ENCODE results near the gene CATSPERE. TPM values are rescaled to one million over a fixed set of nuclear protein-coding genes. Genes with fewer than 3 reads are reported as not detected.

The CATSPERE gene
- total and polyA plus RNA-seq, 7 experiments from 2014 or later: 0.24 to 2.2 (median 1.0) TPM

GRCh38 chr1:244626709-244627108, 165.6 kb downstream of the CATSPERE start:
- no peaks in the 10 kb centered on the region for H3K36me3 ChIP-seq (ENCODE audit: control insufficient read depth in 2 of 3, insufficient read depth in 3 of 3, low read length in 3 of 3)
- CTCF ChIA-PET: no interaction called here
- Mint-ChIP-seq H3K27me3 (peaks cover 4 to 10% (median 4%) of the 10 kb centered on the region in 5 donors), H3K4me3 (no peak overlapping the region), H3K27ac (no peak overlapping the region), H3K36me3 (peaks cover 0 to 9% (median 0%) of the 10 kb centered on the region in 5 donors), H3K9me3 (peaks cover 0 to 3% (median 0%) of the 10 kb centered on the region in 11 donors), H3K4me1 (peaks cover 0 to 2% (median 0%) of the 10 kb centered on the region in 7 donors)
- no peaks in the 10 kb centered on the region for H3K9me3 ChIP-seq (ENCODE audit: control insufficient read depth in 2 of 3, low read length in 3 of 3)
- no peak overlapping the region for H3K4me3 ChIP-seq (ENCODE audit: low read length)
- ATAC-seq (no peak), DNase-seq (no peak)
- H3K4me1 ChIP-seq (ENCODE audit: control insufficient read depth in 2 of 2, insufficient read depth in 2 of 2, low read length in 2 of 2): no peaks in the 10 kb centered on the region
- no peaks in the 10 kb centered on the region for H3K27me3 ChIP-seq (ENCODE audit: control insufficient read depth in 2 of 2, insufficient read depth in 2 of 2, low read length in 2 of 2)
- POLR2A ChIA-PET: no interaction called here
- H3K27ac ChIP-seq (ENCODE audit: low read depth, low read length): no peak overlapping the region
- intact Hi-C loops (cut with micrococcal nuclease): no loop called here

DNA sequence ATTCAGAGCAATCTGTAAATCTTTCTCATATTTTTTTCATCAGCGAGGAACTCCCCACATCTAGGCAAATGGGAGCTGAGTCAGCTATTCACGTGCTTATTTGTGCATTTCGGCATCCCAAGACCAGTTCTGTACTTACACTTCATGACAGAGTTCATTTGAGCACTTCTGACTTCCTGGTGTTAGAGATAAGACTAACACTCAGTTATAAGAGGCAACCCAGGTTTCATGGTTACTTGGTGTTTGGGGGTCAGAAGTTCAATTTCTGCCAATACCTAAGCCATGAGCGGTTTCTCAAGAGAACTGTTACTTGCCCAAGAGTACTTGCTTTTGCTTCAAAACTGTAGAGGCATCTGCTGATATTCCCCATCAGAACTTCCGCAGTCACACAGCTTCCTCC, 167.7 kb downstream of the CATSPERE start:
- intact Hi-C loops (cut with micrococcal nuclease): no loop called here
- ChIA-PET CTCF (no interaction called here), POLR2A (no interaction called here)
- Mint-ChIP-seq H3K4me1 (peaks cover 0 to 2% (median 0%) of the 10 kb centered on the region in 7 donors), H3K9me3 (peaks cover 0 to 3% (median 0%) of the 10 kb centered on the region in 11 donors), H3K27me3 (peaks cover 4 to 11% (median 6%) of the 10 kb centered on the region in 5 donors), H3K36me3 (peaks cover 0 to 10% (median 0%) of the 10 kb centered on the region in 5 donors), H3K27ac (no peak overlapping the region), H3K4me3 (no peak overlapping the region)
- H3K27me3 ChIP-seq (ENCODE audit: control insufficient read depth in 2 of 2, insufficient read depth in 2 of 2, low read length in 2 of 2): no peaks in the 10 kb centered on the region
- H3K9me3 ChIP-seq (ENCODE audit: control insufficient read depth in 2 of 3, low read length in 3 of 3): no peaks in the 10 kb centered on the region
- no peak overlapping the region for H3K27ac ChIP-seq (ENCODE audit: low read depth, low read length)
- no peaks in the 10 kb centered on the region for H3K36me3 ChIP-seq (ENCODE audit: control insufficient read depth in 2 of 3, insufficient read depth in 3 of 3, low read length in 3 of 3)
- DNase-seq (no peak), ATAC-seq (no peak)
- no peak overlapping the region for H3K4me3 ChIP-seq (ENCODE audit: low read length)
- H3K4me1 ChIP-seq (ENCODE audit: control insufficient read depth in 2 of 2, insufficient read depth in 2 of 2, low read length in 2 of 2): no peaks in the 10 kb centered on the region

GRCh38 chr1:244633140-244633539, 172.1 kb downstream of the CATSPERE start:
- intact Hi-C loops (cut with micrococcal nuclease): no loop called here

GRCh38 chr1:244634546-244634945, 173.5 kb downstream of the CATSPERE start:
- no peak overlapping the region for H3K27ac Mint-ChIP-seq
- ATAC-seq: no peak
- Histone ChIP-seq H3K4me3 (ENCODE audit: low read length) (no peak overlapping the region), H3K27ac (ENCODE audit: low read depth, low read length) (no peak overlapping the region), H3K36me3 (ENCODE audit: control insufficient read depth in 2 of 3, insufficient read depth in 3 of 3, low read length in 3 of 3) (no peaks in the 10 kb centered on the region), H3K4me1 (ENCODE audit: control insufficient read depth in 2 of 2, insufficient read depth in 2 of 2, low read length in 2 of 2) (no peaks in the 10 kb centered on the region), H3K9me3 (ENCODE audit: control insufficient read depth in 2 of 3, low read length in 3 of 3) (no peaks in the 10 kb centered on the region), H3K27me3 (ENCODE audit: control insufficient read depth in 2 of 2, insufficient read depth in 2 of 2, low read length in 2 of 2) (no peaks in the 10 kb centered on the region)
- no peak overlapping the region for H3K4me3 Mint-ChIP-seq
- ChIA-PET CTCF (no interaction called here), POLR2A (no interaction called here)
- peaks cover 0 to 5% (median 0%) of the 10 kb centered on the region in 5 donors for H3K36me3 Mint-ChIP-seq
- peaks cover 0 to 3% (median 0%) of the 10 kb centered on the region in 11 donors for H3K9me3 Mint-ChIP-seq
- DNase-seq: no peak
- peaks cover 0 to 11% (median 6%) of the 10 kb centered on the region in 5 donors for H3K27me3 Mint-ChIP-seq
- H3K4me1 Mint-ChIP-seq: no peaks in the 10 kb centered on the region
- intact Hi-C loops (cut with micrococcal nuclease): no loop called here

More at GRCh38 chr1:244633140-244633539, 172.1 kb downstream of the CATSPERE start:
- H3K4me3 Mint-ChIP-seq: no peak overlapping the region
- ATAC-seq (no peak), DNase-seq (no peak)
- H3K27me3 Mint-ChIP-seq: peaks cover 0 to 11% (median 6%) of the 10 kb centered on the region in 5 donors
- Histone ChIP-seq H3K9me3 (ENCODE audit: control insufficient read depth in 2 of 3, low read length in 3 of 3) (no peaks in the 10 kb centered on the region), H3K36me3 (ENCODE audit: control insufficient read depth in 2 of 3, insufficient read depth in 3 of 3, low read length in 3 of 3) (no peaks in the 10 kb centered on the region), H3K27me3 (ENCODE audit: control insufficient read depth in 2 of 2, insufficient read depth in 2 of 2, low read length in 2 of 2) (no peaks in the 10 kb centered on the region), H3K4me1 (ENCODE audit: control insufficient read depth in 2 of 2, insufficient read depth in 2 of 2, low read length in 2 of 2) (no peaks in the 10 kb centered on the region), H3K4me3 (ENCODE audit: low read length) (no peak overlapping the region), H3K27ac (ENCODE audit: low read depth, low read length) (no peak overlapping the region)
- ChIA-PET POLR2A (no interaction called here), CTCF (no interaction called here)
- H3K9me3 Mint-ChIP-seq: peaks cover 0 to 3% (median 0%) of the 10 kb centered on the region in 11 donors
- H3K36me3 Mint-ChIP-seq: peaks cover 0 to 5% (median 0%) of the 10 kb centered on the region in 5 donors
- H3K27ac Mint-ChIP-seq: no peak overlapping the region
- H3K4me1 Mint-ChIP-seq: no peaks in the 10 kb centered on the region

GRCh38 chr1:244636488-244637259, 175.6 kb downstream of the CATSPERE start:
- Mint-ChIP-seq H3K27ac (no peak overlapping the region), H3K27me3 (peaks cover 2 to 10% (median 4%) of the 10 kb centered on the region in 5 donors), H3K36me3 (peaks cover 0 to 2% (median 0%) of the 10 kb centered on the region in 5 donors), H3K4me1 (no peaks in the 10 kb centered on the region), H3K9me3 (peaks cover 0 to under 1% (median 0%) of the 10 kb centered on the region in 11 donors), H3K4me3 (no peak overlapping the region)
- Histone ChIP-seq H3K27me3 (ENCODE audit: control insufficient read depth in 2 of 2, insufficient read depth in 2 of 2, low read length in 2 of 2) (peaks cover 0 to 2% of the 10 kb centered on the region in 2 donors), H3K4me1 (ENCODE audit: control insufficient read depth in 2 of 2, insufficient read depth in 2 of 2, low read length in 2 of 2) (no peaks in the 10 kb centered on the region), H3K4me3 (ENCODE audit: low read length) (no peak overlapping the region), H3K9me3 (ENCODE audit: control insufficient read depth in 2 of 3, low read length in 3 of 3) (no peaks in the 10 kb centered on the region), H3K36me3 (ENCODE audit: control insufficient read depth in 2 of 3, insufficient read depth in 3 of 3, low read length in 3 of 3) (no peaks in the 10 kb centered on the region), H3K27ac (ENCODE audit: low read depth, low read length) (no peak overlapping the region)
- ATAC-seq (no peak), DNase-seq (no peak)
- intact Hi-C loops (cut with micrococcal nuclease): no loop called here
- POLR2A ChIA-PET: no interaction called here
- CTCF ChIA-PET: interaction anchor here (0.5 kb wide), 1 partner anchor 28 kb away, joined by 3 read pairs; no protein-coding TSS in a partner anchor

DNA sequence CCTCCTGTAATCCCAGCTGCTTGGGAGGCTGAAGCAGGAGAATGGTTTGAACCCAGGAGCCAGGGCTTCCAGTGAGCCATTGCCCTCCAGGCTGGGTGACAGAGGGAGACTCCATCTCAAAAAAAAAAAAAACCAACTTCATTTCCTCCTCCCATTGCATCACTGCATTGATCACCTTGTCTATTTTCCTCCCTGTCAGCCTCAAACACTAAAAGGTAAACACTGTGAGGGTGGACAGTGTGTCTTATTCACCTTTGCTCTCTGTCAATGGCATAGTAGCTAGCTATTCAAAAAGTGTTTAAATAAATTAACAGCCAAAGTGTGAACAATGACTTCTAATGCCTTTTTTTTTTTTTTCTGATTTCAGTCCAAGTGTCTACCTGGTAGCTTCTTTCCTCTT, 178.5 kb downstream of the CATSPERE start:
- ChIA-PET CTCF (no interaction called here), POLR2A (no interaction called here)
- Mint-ChIP-seq H3K36me3 (no peaks in the 10 kb centered on the region), H3K27me3 (peaks cover 0 to 10% (median 6%) of the 10 kb centered on the region in 5 donors), H3K4me3 (no peak overlapping the region), H3K9me3 (no peaks in the 10 kb centered on the region), H3K27ac (no peak overlapping the region), H3K4me1 (no peaks in the 10 kb centered on the region)
- no peak overlapping the region for H3K4me3 ChIP-seq (ENCODE audit: low read length)
- H3K27ac ChIP-seq (ENCODE audit: low read depth, low read length): no peak overlapping the region
- H3K4me1 ChIP-seq (ENCODE audit: control insufficient read depth in 2 of 2, insufficient read depth in 2 of 2, low read length in 2 of 2): no peaks in the 10 kb centered on the region
- peaks cover 0 to 3% of the 10 kb centered on the region in 2 donors for H3K27me3 ChIP-seq (ENCODE audit: control insufficient read depth in 2 of 2, insufficient read depth in 2 of 2, low read length in 2 of 2)
- ATAC-seq (no peak), DNase-seq (no peak)
- H3K9me3 ChIP-seq (ENCODE audit: control insufficient read depth in 2 of 3, low read length in 3 of 3): no peaks in the 10 kb centered on the region
- intact Hi-C loops (cut with micrococcal nuclease): no loop called here
- H3K36me3 ChIP-seq (ENCODE audit: control insufficient read depth in 2 of 3, insufficient read depth in 3 of 3, low read length in 3 of 3): no peaks in the 10 kb centered on the region

GRCh38 chr1:244640917-244641316, 179.8 kb downstream of the CATSPERE start:
- no peaks in the 10 kb centered on the region for H3K36me3 ChIP-seq (ENCODE audit: control insufficient read depth in 2 of 3, insufficient read depth in 3 of 3, low read length in 3 of 3)
- Mint-ChIP-seq H3K27ac (no peak overlapping the region), H3K9me3 (no peaks in the 10 kb centered on the region), H3K4me1 (no peaks in the 10 kb centered on the region), H3K36me3 (no peaks in the 10 kb centered on the region), H3K4me3 (no peak overlapping the region), H3K27me3 (peaks cover 0 to 10% (median 6%) of the 10 kb centered on the region in 5 donors)
- no peak overlapping the region for H3K27ac ChIP-seq (ENCODE audit: low read depth, low read length)
- peaks cover 0 to 3% of the 10 kb centered on the region in 2 donors for H3K27me3 ChIP-seq (ENCODE audit: control insufficient read depth in 2 of 2, insufficient read depth in 2 of 2, low read length in 2 of 2)
- no peak overlapping the region for H3K4me3 ChIP-seq (ENCODE audit: low read length)
- CTCF ChIA-PET: no interaction called here
- intact Hi-C loops (cut with micrococcal nuclease): no loop called here
- POLR2A ChIA-PET: no interaction called here
- DNase-seq (no peak), ATAC-seq (no peak)
- no peaks in the 10 kb centered on the region for H3K9me3 ChIP-seq (ENCODE audit: control insufficient read depth in 2 of 3, low read length in 3 of 3)
- no peaks in the 10 kb centered on the region for H3K4me1 ChIP-seq (ENCODE audit: control insufficient read depth in 2 of 2, insufficient read depth in 2 of 2, low read length in 2 of 2)
